GM18519 (cell line): ENCODE results near the gene JMJD1C.
"Not testable (repeated sequence)": the region's sequence is repeated elsewhere in the genome, so short reads cannot be mapped to it uniquely, and the experiment has no call there.

Source experiments
- ATAC-seq: cut with Tn5 transposase; IDR thresholded peaks from one replicate; pipeline ENCODE4 v1.9.1; 2021; ENCODE audit warnings: mild to moderate bottlenecking, moderate library complexity; ENCODE audit not compliant: unreplicated experiment, low FRiP score

The JMJD1C gene

GRCh38 chr10:63240807-63241206 lies 225.0 kb downstream of the JMJD1C start:
- ATAC-seq: no peak

- ATAC-seq: no peak
These were observed 227.3 kb downstream of the JMJD1C start for GRCh38 chr10:63238501-63238900.

- no peak for ATAC-seq
These were observed 228.4 kb downstream of the JMJD1C start for GRCh38 chr10:63237396-63237795.

GRCh38 chr10:63236113-63236935 lies 229.5 kb downstream of the JMJD1C start:
- ATAC-seq: peak; percentile 93

GRCh38 chr10:63235136-63235535 lies 230.6 kb downstream of the JMJD1C start:
- ATAC-seq: not testable (repeated sequence)

GRCh38 chr10:63229161-63229560 lies 236.6 kb downstream of the JMJD1C start:
- no peak for ATAC-seq

- no peak for ATAC-seq
These were observed 237.5 kb downstream of the JMJD1C start for GRCh38 chr10:63228237-63228636.

- peak; percentile 59 for ATAC-seq
These were observed 238.4 kb downstream of the JMJD1C start for GRCh38 chr10:63227207-63227895.

GRCh38 chr10:63224241-63224640 lies 241.5 kb downstream of the JMJD1C start:
- ATAC-seq: no peak

- ATAC-seq: no peak
These were observed 243.8 kb downstream of the JMJD1C start for GRCh38 chr10:63221950-63222349.

GRCh38 chr10:63219749-63220148 lies 246.0 kb downstream of the JMJD1C start:
- no peak for ATAC-seq

GRCh38 chr10:63217120-63217605 lies 248.6 kb downstream of the JMJD1C start:
- peak; percentile 62 for ATAC-seq

- ATAC-seq: no peak
These were observed 251.2 kb downstream of the JMJD1C start for GRCh38 chr10:63214571-63214970.

GRCh38 chr10:63213489-63213888 lies 252.3 kb downstream of the JMJD1C start:
- no peak for ATAC-seq

- no peak for ATAC-seq
These were observed 255.1 kb downstream of the JMJD1C start for GRCh38 chr10:63210611-63211196.

- ATAC-seq: no peak
These were observed 256.1 kb downstream of the JMJD1C start for GRCh38 chr10:63209705-63210104.

GRCh38 chr10:63208986-63209385 lies 256.8 kb downstream of the JMJD1C start:
- no peak for ATAC-seq

GRCh38 chr10:63206997-63207811 lies 258.6 kb downstream of the JMJD1C start:
- peak; percentile 32 for ATAC-seq

- no peak for ATAC-seq
These were observed 259.2 kb downstream of the JMJD1C start for GRCh38 chr10:63206576-63206975.

- ATAC-seq: no peak
These were observed 260.4 kb downstream of the JMJD1C start for GRCh38 chr10:63205421-63205820.
